HG03520 (cell line): Measurements from ENCODE around the gene PEX6.
"Not testable (repeated sequence)": the region's sequence is repeated elsewhere in the genome, so short reads cannot be mapped to it uniquely, and the experiment has no call there.

Experiments used
- ATAC-seq: cut with Tn5 transposase; IDR thresholded peaks from one replicate; pipeline ENCODE4 v1.9.1; 2021; ENCODE audit warnings: mild to moderate bottlenecking, moderate library complexity; ENCODE audit not compliant: unreplicated experiment

The PEX6 gene

GRCh38 chr6:42966571-42966970, 12.4 kb downstream of the PEX6 start:
- no peak for ATAC-seq

- ATAC-seq, result no peak
These were observed 15.0 kb downstream of the PEX6 start for GRCh38 chr6:42963855-42964605.

GRCh38 chr6:42963179-42963854, 15.7 kb downstream of the PEX6 start:
- no peak for ATAC-seq

GRCh38 chr6:42962502-42963178, 16.3 kb downstream of the PEX6 start:
- no peak for ATAC-seq

- no peak for ATAC-seq
These were observed 16.9 kb downstream of the PEX6 start for GRCh38 chr6:42962096-42962495.

- ATAC-seq, result no peak
These were observed 17.9 kb downstream of the PEX6 start for GRCh38 chr6:42961020-42961470.

GRCh38 chr6:42960243-42961019, 18.6 kb downstream of the PEX6 start, which contains the start of gene GNMT:
TSS of gene GNMT (plus strand) at chr6:42960754. CDS start at chr6:42960768, 14 bp downstream.
- ATAC-seq, result no peak

- ATAC-seq, result no peak
These were observed 19.1 kb downstream of the PEX6 start for GRCh38 chr6:42959917-42960242.

GRCh38 chr6:42958125-42958524, 20.9 kb downstream of the PEX6 start:
- no peak for ATAC-seq

GRCh38 chr6:42954405-42954804, 24.6 kb downstream of the PEX6 start:
- not testable (repeated sequence) for ATAC-seq

- ATAC-seq, result no peak
These were observed 26.6 kb downstream of the PEX6 start for GRCh38 chr6:42952389-42952788.

- ATAC-seq, result no peak
These were observed 31.0 kb downstream of the PEX6 start for GRCh38 chr6:42947950-42948349.

GRCh38 chr6:42942444-42942843, 36.5 kb downstream of the PEX6 start:
- ATAC-seq, result no peak

GRCh38 chr6:42941356-42941755, 37.6 kb downstream of the PEX6 start:
- not testable (repeated sequence) for ATAC-seq

GRCh38 chr6:42940493-42941045, 38.4 kb downstream of the PEX6 start:
- no peak for ATAC-seq

GRCh38 chr6:42939810-42940167, 39.2 kb downstream of the PEX6 start:
- no peak for ATAC-seq

GRCh38 chr6:42938987-42939809, 39.8 kb downstream of the PEX6 start:
- no peak for ATAC-seq

- ATAC-seq, result no peak
These were observed 40.6 kb downstream of the PEX6 start for GRCh38 chr6:42938428-42938796.

- no peak for ATAC-seq
These were observed 41.2 kb downstream of the PEX6 start for GRCh38 chr6:42937548-42938427.
